Measurements from ENCODE around the gene BAIAP2.

DNA sequence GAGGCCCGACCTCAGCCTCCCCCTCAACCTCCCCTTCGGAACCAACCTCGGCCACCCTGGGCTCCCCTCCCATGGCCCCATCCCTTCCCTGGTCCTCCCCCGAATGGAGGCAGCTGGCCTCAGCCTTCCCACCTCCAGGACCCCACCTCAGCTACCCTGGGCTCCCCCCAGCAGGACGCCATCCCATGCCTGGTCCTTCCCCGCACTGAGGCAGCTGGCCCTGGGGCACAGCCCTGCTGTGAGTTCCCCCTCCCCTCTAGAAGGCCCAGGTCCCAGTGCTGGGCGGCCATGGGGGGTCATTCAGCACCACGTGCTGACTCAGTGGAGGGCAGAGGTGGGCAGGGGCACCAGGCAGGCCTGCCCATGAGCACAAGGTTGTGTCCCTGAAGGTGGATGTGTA lies 101.4 kb downstream of the BAIAP2 start:
- TF ChIP-seq, protein P1, sequence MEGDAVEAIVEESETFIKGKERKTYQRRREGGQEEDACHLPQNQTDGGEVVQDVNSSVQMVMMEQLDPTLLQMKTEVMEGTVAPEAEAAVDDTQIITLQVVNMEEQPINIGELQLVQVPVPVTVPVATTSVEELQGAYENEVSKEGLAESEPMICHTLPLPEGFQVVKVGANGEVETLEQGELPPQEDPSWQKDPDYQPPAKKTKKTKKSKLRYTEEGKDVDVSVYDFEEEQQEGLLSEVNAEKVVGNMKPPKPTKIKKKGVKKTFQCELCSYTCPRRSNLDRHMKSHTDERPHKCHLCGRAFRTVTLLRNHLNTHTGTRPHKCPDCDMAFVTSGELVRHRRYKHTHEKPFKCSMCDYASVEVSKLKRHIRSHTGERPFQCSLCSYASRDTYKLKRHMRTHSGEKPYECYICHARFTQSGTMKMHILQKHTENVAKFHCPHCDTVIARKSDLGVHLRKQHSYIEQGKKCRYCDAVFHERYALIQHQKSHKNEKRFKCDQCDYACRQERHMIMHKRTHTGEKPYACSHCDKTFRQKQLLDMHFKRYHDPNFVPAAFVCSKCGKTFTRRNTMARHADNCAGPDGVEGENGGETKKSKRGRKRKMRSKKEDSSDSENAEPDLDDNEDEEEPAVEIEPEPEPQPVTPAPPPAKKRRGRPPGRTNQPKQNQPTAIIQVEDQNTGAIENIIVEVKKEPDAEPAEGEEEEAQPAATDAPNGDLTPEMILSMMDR (IDR thresholded peaks at IDR 0.05; ENCODE audit: insufficient read depth, low read depth, low read length) = no peak
- no peak for TF ChIP-seq EZH2 (IDR thresholded peaks at IDR 0.05; ENCODE audit: insufficient read depth, low read length)
